ENCODE data around the gene PRKAB1.

PRKAB1 gene

DNA sequence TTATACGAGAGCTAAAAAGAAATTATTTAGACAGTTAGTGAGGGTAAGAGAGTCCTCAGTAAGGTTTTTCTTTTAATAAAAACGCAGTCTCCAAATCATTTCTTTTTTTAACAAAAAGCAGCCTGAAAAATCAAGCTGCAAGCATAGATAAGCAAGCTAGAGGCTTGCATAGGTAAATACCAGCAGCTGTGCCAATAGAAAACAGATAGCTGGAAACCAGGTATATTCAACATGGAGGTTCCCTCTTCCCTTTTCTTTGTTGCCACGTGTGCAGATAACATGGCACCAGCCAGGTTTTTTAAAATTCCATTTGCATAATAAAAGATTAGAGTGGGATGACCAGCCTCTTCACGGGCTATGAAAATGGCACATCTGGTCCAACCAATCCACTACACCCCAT is 6.1 kb upstream of the PRKAB1 start:
- DNase-seq (ENCODE audit: low read depth): no peak

DNA sequence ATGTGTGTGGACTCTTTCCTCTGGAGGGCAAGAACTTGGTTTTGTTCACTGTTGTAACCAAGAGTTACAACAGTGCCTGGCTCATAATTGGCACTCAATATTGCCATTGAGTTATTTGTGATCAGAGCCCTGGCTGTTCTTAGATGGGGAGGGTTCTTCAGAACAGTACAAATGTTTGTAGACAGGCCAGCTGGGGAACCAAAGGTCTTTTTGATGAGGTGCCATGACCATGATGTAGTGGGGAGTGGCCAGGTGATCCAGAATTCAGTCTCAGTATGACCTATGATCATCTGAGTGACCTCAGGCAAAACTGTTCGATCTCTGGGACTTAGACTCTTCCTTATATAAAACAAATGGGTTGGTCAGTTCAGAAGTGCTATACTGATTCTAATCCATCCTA is 3.3 kb upstream of the PRKAB1 start:
- DNase-seq (ENCODE audit: low read depth): no peak

GRCh38 chr12:119665164-119665929 is 2.6 kb upstream of the PRKAB1 start:
- no peak for DNase-seq (ENCODE audit: low read depth)

DNA sequence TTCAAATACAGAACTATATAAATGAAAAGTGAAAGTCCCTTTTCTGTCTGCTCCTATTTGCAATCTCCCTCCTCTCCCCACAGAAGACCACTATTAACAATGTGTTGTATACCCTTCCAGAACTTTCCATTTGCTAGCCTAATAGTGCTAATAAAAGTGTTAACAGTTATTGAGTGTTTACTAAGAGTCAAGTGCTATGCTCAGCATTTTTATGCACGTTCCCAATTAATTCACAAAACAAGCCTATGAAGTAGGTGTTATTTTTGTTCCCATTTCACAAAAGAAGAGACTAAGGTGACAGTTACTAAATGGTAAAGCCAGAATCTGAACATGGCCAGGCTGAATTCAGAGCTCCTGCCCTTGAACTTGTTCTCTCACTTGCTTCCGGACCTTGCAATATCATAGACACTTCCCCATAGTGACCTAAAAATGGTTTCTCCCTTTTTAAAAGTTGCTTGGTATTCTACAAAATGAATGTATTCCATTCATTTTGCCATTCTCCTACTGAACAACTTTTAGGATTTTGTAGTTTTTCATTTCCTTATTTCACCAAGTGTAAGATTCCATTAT is 1.6 kb upstream of the PRKAB1 start:
- DNase-seq (ENCODE audit: low read depth): no peak

DNA sequence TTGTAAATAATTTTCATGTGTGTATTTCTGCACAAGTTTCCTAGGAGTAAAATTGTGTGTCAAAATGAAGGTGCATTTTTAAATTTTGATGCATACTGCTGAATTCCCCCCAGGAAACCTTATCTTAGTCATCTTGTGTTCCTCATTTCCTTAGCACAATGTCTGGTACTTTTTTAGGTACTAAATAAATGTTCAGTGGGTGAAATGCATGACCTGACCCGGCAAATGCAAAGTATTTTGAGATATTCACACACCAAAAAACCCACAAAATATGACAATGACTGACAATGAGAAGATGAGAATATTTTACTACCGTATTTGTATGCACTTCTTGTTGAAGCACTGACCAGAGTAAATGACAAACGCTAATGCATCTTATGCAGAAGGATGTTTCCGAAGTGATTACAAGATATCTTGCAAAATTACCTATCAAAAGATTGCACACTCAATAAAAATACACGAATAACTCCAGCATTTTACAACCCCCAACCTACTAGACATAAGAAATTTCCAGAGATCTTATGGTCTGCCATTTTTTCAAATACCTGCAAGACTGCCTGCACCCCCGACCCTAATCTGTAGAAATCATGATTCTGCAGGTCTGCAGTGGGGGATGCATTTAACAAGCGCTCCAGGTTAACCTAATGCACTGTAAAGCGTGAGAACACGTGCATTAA is 895 bp upstream of the PRKAB1 start:
- no peak for DNase-seq (ENCODE audit: low read depth)

DNA sequence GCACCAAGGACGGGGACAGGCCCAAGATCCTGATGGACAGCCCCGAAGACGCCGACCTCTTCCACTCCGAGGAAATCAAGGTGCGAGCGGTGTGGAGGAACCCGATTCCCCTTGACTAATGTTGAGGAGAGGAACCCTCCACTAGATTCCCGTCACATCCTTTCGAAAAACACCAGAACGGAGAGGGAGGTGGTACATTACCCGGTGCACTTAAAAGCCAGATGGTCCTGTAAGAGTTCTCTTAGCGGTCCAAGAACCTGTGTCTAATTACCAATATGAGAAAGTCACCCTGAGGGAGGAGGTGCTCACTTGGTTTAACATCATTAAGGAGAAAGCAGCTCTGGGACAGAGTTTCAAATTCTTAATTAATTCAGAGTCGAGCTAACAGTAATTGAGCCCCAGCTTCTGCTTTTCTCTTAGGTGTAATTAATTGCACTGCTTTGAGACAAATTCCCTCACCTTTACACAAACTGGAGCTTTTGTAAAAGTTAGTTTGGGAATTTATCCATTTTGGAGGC is 450 bp downstream of the PRKAB1 start:
- no peak for DNase-seq (ENCODE audit: low read depth)

GRCh38 chr12:119669744-119670472 is 2.0 kb downstream of the PRKAB1 start:
- DNase-seq (ENCODE audit: low read depth): no peak

DNA sequence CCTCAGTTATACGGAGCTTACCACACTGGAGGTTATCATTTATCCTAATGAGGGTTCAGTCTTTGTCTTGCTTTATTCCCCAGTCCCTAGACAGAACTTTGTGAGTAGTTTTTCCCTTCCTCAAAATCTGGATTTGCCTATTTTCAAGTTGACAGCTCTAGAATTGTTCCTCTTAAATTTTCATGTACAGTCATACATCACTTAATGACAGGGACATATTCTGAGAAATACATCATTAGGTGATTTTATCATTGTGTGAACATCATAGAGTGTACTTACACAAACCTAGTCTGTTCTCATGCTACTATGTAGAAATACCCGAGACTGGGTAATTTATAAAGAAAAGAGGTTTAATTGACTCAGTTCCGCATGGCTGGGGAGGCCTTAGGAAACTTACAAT is 3.1 kb downstream of the PRKAB1 start:
- DNase-seq (ENCODE audit: low read depth): no peak

DNA sequence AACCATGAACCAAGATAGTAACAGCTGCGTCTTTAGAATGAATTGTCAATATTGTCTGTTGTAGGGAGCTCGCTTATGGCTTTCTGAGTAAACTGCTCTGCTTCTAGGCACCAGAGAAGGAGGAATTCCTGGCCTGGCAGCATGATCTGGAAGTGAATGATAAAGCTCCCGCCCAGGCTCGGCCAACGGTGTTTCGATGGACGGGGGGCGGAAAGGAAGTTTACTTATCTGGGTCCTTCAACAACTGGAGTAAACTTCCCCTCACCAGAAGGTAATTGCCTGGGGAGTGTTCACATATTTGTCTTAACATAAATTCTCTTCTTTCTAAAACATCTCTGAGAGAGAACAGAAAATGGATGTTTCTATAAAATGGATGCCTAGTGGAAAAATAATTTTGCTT is 4.3 kb downstream of the PRKAB1 start:
- no peak for DNase-seq (ENCODE audit: low read depth)

GRCh38 chr12:119673634-119674033 is 5.7 kb downstream of the PRKAB1 start:
- DNase-seq (ENCODE audit: low read depth): no peak

GRCh38 chr12:119674560-119674959 is 6.6 kb downstream of the PRKAB1 start:
- DNase-seq (ENCODE audit: low read depth): no peak

GRCh38 chr12:119676022-119676421 is 8.1 kb downstream of the PRKAB1 start:
- DNase-seq (ENCODE audit: low read depth): no peak

DNA sequence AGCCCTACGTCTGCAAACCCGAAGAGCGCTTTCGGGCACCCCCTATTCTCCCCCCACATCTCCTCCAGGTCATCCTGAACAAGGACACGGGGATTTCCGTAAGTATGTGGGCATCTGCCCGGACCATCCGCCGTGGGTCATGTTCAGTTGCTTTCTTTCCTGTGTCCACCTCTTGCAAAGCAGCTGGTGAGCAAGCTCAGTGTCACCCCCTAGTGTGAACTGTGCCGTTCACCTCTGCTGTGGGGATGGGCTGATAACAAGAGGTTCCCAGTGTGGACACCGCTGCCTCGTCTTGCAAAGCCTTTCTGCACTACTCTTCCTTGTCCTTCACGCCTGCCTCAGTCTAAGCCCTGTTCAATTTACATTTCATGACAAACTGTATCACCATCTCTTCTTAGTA is 8.6 kb downstream of the PRKAB1 start:
- no peak for DNase-seq (ENCODE audit: low read depth)

- no peak for DNase-seq (ENCODE audit: low read depth)
These were observed 10.5 kb downstream of the PRKAB1 start for GRCh38 chr12:119678459-119678858.

DNA sequence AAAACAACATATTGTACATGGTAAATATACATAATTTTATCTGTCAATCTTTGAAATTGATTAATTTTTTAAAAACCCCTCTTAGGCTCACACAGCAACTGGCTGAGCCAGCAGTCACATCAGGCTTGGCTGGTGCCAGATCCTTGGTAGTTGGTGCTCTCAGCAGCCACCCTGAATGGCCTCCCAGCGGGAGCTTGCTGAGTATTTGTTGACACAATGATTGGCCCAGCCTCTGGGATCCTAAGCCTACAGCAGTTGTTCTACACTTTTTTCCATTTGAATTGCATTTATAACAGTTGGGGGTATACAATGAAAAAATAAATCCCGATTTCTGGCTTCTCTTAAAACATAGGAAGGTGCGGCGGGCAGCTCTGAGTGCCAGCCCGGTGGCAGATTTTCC is 11.1 kb downstream of the PRKAB1 start:
- no peak for DNase-seq (ENCODE audit: low read depth)

DNA sequence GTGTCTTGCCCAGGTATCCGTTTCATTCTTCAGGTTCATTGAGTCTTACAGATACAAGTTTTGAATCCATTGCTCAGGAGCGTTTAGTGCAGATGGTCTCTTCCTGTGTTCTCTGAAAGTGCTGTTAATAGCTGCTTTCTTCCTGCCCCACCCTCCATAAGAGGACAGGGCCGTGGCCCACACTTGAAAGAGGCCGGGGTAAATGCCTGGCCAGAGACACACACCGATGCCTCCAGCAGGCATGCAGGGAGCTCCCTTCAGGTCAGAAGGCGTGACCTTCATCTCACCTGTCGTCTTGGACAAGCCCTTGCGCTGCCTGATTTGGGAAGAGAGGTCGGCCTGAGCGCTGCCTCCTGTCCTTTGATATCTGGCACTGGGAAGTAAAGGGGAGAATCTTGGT is 11.6 kb downstream of the PRKAB1 start:
- DNase-seq (ENCODE audit: low read depth): no peak

DNA sequence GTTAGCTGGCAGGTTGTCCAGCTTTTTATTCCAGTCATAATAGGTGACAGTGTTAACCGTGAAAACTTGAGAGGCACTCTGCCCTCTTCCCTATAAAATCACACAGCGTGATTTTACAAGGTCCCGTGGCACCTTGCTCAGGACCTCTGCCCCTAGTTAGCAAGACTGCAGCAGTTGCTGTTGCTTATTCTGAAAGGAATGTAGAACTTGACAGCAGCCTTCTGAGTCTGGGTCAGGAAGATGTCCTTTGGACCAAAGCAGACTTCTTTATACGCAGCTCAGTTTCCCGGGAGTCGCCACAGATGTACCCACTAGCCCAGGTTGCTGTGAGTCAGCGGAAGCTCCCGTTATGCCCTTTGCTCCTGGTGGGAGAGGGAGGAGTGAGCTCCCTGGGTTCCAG is 13.2 kb downstream of the PRKAB1 start:
- no peak for DNase-seq (ENCODE audit: low read depth)

GRCh38 chr12:119681728-119682638 is 14.1 kb downstream of the PRKAB1 start:
- no peak for DNase-seq (ENCODE audit: low read depth)

DNA sequence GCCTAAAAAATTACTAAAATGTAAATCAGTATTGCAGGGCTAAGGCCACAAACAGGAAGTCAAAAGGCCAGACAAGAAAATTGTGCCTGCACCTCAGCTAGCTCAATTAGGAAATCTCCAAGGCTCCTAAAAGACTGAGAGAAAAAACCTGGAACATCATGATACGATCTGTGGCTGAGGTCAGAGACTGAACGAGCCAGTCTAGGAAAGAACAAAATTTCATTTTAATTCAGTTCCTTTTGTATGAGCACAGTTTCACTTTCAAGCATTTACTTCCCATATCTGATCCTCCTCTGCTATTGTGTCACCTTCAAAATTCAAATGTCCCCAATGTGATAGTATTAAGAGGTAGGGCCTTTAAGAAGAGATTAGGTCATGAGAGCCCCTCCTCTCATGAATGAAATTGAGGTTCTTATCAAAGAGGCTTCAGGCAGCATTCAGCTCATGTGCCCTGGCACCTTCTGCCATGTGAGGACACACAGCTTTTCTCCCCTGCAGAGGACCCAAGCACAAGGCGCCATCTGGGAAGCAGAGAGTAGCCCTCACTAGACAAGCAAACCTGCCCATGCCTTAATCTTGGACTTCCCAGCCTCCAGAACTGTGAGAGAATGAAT is 14.8 kb downstream of the PRKAB1 start:
- no peak for DNase-seq (ENCODE audit: low read depth)

- no peak for DNase-seq (ENCODE audit: low read depth)
These were observed 15.5 kb downstream of the PRKAB1 start for GRCh38 chr12:119683413-119683812.

GRCh38 chr12:119683816-119684215 is 15.9 kb downstream of the PRKAB1 start:
- no peak for DNase-seq (ENCODE audit: low read depth)

All from activated T-cell treated with anti-CD3 and anti-CD28 coated beads for 48 hours (primary cell).